ENCODE data around the gene FBXO33. TPM values are rescaled to one million over a fixed set of nuclear protein-coding genes. Genes with fewer than 3 reads are reported as not detected.

FBXO33 gene
- total RNA-seq, result 7.0 and 14.2 TPM in 2 replicates

DNA sequence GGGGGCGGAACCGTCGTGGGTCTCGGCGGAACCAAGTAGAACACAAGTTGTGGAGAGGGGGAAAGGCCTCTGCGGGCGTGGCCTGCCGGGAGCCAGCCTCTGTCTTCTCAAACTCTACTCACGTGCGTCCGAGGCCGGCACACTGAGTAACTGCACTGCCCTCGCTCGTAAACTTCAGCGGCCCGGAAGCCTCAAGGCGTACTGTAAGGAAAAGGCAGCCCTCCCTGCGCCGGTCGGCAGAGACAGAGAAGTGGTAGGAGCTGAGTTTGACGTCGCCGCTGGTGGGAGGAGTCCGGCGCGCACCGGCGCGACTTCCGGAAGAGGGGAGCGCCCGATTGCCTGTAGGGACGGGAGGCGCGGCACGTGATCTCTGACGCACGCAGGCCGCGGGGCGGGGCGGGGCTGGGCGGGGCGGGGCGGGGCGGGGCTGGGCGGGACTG lies at the start of gene FBXO33:
Gene FBXO33 (minus strand): TSS at position 255 of the 440 bp plus-strand sequence. CDS start 271 bp downstream, outside the sequence.

Other genes starting within 250 kb of the FBXO33 start
- gene MIA2, start 198.5 kb downstream of the FBXO33 start, total RNA-seq, result 15.3 and 19.8 TPM in 2 replicates